ENCODE data around the gene P4HA2. TPM values are rescaled to one million over a fixed set of nuclear protein-coding genes. Genes with fewer than 3 reads are reported as not detected.

P4HA2 gene
- total and polyA plus RNA-seq, 2 donors from 2014 or later: 32.5 to 54.1 TPM

GRCh38 chr5:132237141-132237540, 9.5 kb upstream of the P4HA2 start:
- Histone ChIP-seq H3K27me3 (ENCODE audit: control insufficient read depth, insufficient read depth, low read length) (no peaks in the 10 kb centered on the region), H3K4me1 (ENCODE audit: control insufficient read depth in 2 of 3, insufficient read depth in 2 of 3, low read depth in 1 of 3, low read length in 3 of 3) (peaks cover 0 to 6% (median 4%) of the 10 kb centered on the region in 3 donors), H3K4me3 (ENCODE audit: low read length in 3 of 3) (no peak overlapping the region), H3K36me3 (ENCODE audit: control insufficient read depth in 2 of 3, insufficient read depth in 3 of 3, low read length in 3 of 3) (no peaks in the 10 kb centered on the region), H3K9ac (ENCODE audit: low read length in 3 of 3) (no peak overlapping the region), H3K9me3 (ENCODE audit: control insufficient read depth in 2 of 3, insufficient read depth in 1 of 3, low read length in 3 of 3) (no peaks in the 10 kb centered on the region), H3K27ac (ENCODE audit: low read depth in 2 of 2, low read length in 2 of 2) (no peak overlapping the region)
- TF ChIP-seq, protein P1, sequence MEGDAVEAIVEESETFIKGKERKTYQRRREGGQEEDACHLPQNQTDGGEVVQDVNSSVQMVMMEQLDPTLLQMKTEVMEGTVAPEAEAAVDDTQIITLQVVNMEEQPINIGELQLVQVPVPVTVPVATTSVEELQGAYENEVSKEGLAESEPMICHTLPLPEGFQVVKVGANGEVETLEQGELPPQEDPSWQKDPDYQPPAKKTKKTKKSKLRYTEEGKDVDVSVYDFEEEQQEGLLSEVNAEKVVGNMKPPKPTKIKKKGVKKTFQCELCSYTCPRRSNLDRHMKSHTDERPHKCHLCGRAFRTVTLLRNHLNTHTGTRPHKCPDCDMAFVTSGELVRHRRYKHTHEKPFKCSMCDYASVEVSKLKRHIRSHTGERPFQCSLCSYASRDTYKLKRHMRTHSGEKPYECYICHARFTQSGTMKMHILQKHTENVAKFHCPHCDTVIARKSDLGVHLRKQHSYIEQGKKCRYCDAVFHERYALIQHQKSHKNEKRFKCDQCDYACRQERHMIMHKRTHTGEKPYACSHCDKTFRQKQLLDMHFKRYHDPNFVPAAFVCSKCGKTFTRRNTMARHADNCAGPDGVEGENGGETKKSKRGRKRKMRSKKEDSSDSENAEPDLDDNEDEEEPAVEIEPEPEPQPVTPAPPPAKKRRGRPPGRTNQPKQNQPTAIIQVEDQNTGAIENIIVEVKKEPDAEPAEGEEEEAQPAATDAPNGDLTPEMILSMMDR (IDR thresholded peaks at IDR 0.05; ENCODE audit: borderline replicate concordance, extremely low read depth, insufficient read depth): no peak
- no peak for FAIRE-seq
- intact Hi-C loops (cut with DNase I): no loop called here
- DNase-seq: peak in 1 of 5 donors; percentile 13

DNA sequence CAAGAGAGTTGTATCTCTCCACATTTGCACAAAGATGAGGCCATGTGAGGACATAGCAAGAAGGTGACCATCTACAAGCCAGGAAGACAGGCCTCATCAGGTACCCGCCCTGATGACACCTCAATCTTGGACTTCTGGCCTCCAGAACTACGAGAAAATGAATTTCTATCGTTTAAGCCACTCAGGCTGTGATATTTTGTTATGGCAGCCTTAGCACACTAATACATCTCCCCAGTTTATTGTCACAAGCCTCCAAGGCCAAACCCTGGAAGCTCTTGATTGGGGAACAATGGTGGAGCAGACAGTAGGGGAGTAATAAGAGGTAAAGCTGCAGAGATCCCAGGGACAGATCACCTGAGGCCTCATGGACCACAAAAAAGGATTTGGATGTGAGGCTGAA, 7.7 kb upstream of the P4HA2 start:
- H3K9ac ChIP-seq (ENCODE audit: low read length in 3 of 3): no peak overlapping the region
- H3K9me3 ChIP-seq (ENCODE audit: control insufficient read depth in 2 of 3, insufficient read depth in 1 of 3, low read length in 3 of 3): no peaks in the 10 kb centered on the region
- H3K27me3 ChIP-seq (ENCODE audit: control insufficient read depth, insufficient read depth, low read length): no peaks in the 10 kb centered on the region
- no peak overlapping the region for H3K4me3 ChIP-seq (ENCODE audit: low read length in 3 of 3)
- DNase-seq (peak in 1 of 5 donors; percentile 12), FAIRE-seq (no peak)
- intact Hi-C loops (cut with DNase I): no loop called here
- TF ChIP-seq, protein P1 (IDR thresholded peaks at IDR 0.05; ENCODE audit: borderline replicate concordance, extremely low read depth, insufficient read depth): no peak
- peaks cover 0 to 6% (median 4%) of the 10 kb centered on the region in 3 donors for H3K4me1 ChIP-seq (ENCODE audit: control insufficient read depth in 2 of 3, insufficient read depth in 2 of 3, low read depth in 1 of 3, low read length in 3 of 3)
- no peak overlapping the region for H3K27ac ChIP-seq (ENCODE audit: low read depth in 2 of 2, low read length in 2 of 2)
- H3K36me3 ChIP-seq (ENCODE audit: control insufficient read depth in 2 of 3, insufficient read depth in 3 of 3, low read length in 3 of 3): no peaks in the 10 kb centered on the region

DNA sequence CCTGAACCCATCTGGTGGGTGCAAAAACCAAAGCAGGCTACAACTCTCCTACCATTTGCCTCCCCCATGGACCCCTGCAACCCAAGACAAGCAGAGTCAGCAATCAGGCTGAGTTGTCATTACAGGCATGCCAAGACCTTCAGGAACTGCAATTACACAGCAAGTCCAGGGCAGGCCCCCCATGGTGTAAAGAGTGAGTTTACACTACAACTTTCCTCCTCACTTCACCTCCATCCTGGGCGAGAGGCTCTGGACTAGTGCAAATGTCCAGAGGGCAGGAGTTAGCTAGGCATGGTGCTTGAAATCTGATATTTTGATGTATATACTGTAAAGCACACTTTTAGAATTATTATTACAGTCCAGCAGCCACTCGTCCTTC, 7.0 kb upstream of the P4HA2 start:
- Histone ChIP-seq H3K4me3 (ENCODE audit: low read length in 3 of 3) (no peak overlapping the region), H3K9ac (ENCODE audit: low read length in 3 of 3) (no peak overlapping the region), H3K9me3 (ENCODE audit: control insufficient read depth in 2 of 3, insufficient read depth in 1 of 3, low read length in 3 of 3) (no peaks in the 10 kb centered on the region), H3K36me3 (ENCODE audit: control insufficient read depth in 2 of 3, insufficient read depth in 3 of 3, low read length in 3 of 3) (no peaks in the 10 kb centered on the region), H3K27me3 (ENCODE audit: control insufficient read depth, insufficient read depth, low read length) (no peaks in the 10 kb centered on the region), H3K4me1 (ENCODE audit: control insufficient read depth in 2 of 3, insufficient read depth in 2 of 3, low read depth in 1 of 3, low read length in 3 of 3) (peaks cover 0 to 6% (median 4%) of the 10 kb centered on the region in 3 donors), H3K27ac (ENCODE audit: low read depth in 2 of 2, low read length in 2 of 2) (no peak overlapping the region)
- intact Hi-C loops (cut with DNase I): no loop called here
- TF ChIP-seq, protein P1 (IDR thresholded peaks at IDR 0.05; ENCODE audit: borderline replicate concordance, extremely low read depth, insufficient read depth): no peak
- no peak for FAIRE-seq
- DNase-seq: peak in 1 of 5 donors; percentile 10

Measured in kidney (tissue), 14 donors.